ENCODE data around the gene TMEM35B. TPM values are rescaled to one million over a fixed set of nuclear protein-coding genes. Genes with fewer than 3 reads are reported as not detected.
"Not testable (repeated sequence)": the region's sequence is repeated elsewhere in the genome, so short reads cannot be mapped to it uniquely, and the experiment has no call there.

The TMEM35B gene
- total RNA-seq, 1 donor from 2014 or later, result 15.6 TPM

GRCh38 chr1:34965597-34965996, 19.6 kb downstream of the TMEM35B start:
- Mint-ChIP-seq H3K4me3 (ENCODE audit: unreplicated experiment) (no peak overlapping the region), H3K36me3 (ENCODE audit: low read depth, unreplicated experiment) (no peaks in the 10 kb centered on the region), H3K4me1 (ENCODE audit: low read depth, unreplicated experiment) (no peaks in the 10 kb centered on the region), H3K27ac (ENCODE audit: unreplicated experiment) (no peak overlapping the region), H3K27me3 (ENCODE audit: low read depth, unreplicated experiment) (peaks cover 2% of the 10 kb centered on the region), H3K9me3 (ENCODE audit: unreplicated experiment) (peaks cover 3% of the 10 kb centered on the region)
- Histone ChIP-seq H2AFZ (ENCODE audit: low read depth, low read length) (no peak overlapping the region), H3K36me3 (ENCODE audit: insufficient read depth, low read length) (no peaks in the 10 kb centered on the region), H3K79me2 (ENCODE audit: insufficient read depth, low read length) (no peaks in the 10 kb centered on the region), H3K4me2 (ENCODE audit: low read length) (no peak overlapping the region), H3K27ac (ENCODE audit: low read depth, low read length) (no peak overlapping the region), H3K4me1 (ENCODE audit: insufficient read depth, low read length) (no peaks in the 10 kb centered on the region), H3K27me3 (ENCODE audit: insufficient read depth, low read length) (peaks cover 4% of the 10 kb centered on the region), H3K9ac (ENCODE audit: low read length) (no peak overlapping the region), H3K4me3 (ENCODE audit: insufficient read depth, low read depth, low read length) (no peak overlapping the region), H4K20me1 (ENCODE audit: insufficient read depth, low read length) (no peaks in the 10 kb centered on the region), H3K9me3 (ENCODE audit: insufficient read depth, low read depth, low read length) (no peaks in the 10 kb centered on the region)
- no peak for DNase-seq (ENCODE audit: low read depth)
- TF ChIP-seq EZH2 (IDR thresholded peaks at IDR 0.05; ENCODE audit: insufficient read depth, low read length), result no peak
- TF ChIP-seq CTCF (IDR thresholded peaks at IDR 0.05; ENCODE audit: insufficient read depth, low read depth, low read length), result no peak
- FAIRE-seq, result no peak

- Mint-ChIP-seq H3K9me3 (ENCODE audit: unreplicated experiment) (no peaks in the 10 kb centered on the region), H3K27ac (ENCODE audit: unreplicated experiment) (no peak overlapping the region), H3K27me3 (ENCODE audit: low read depth, unreplicated experiment) (peaks cover 3% of the 10 kb centered on the region), H3K36me3 (ENCODE audit: low read depth, unreplicated experiment) (no peaks in the 10 kb centered on the region), H3K4me3 (ENCODE audit: unreplicated experiment) (no peak overlapping the region), H3K4me1 (ENCODE audit: low read depth, unreplicated experiment) (no peaks in the 10 kb centered on the region)
- Histone ChIP-seq H3K79me2 (ENCODE audit: insufficient read depth, low read length) (no peaks in the 10 kb centered on the region), H3K9me3 (ENCODE audit: insufficient read depth, low read depth, low read length) (no peaks in the 10 kb centered on the region), H3K4me2 (ENCODE audit: low read length) (no peak overlapping the region), H3K27ac (ENCODE audit: low read depth, low read length) (no peak overlapping the region), H3K27me3 (ENCODE audit: insufficient read depth, low read length) (no peaks in the 10 kb centered on the region), H3K4me1 (ENCODE audit: insufficient read depth, low read length) (no peaks in the 10 kb centered on the region), H2AFZ (ENCODE audit: low read depth, low read length) (no peak overlapping the region), H3K4me3 (ENCODE audit: insufficient read depth, low read depth, low read length) (no peak overlapping the region), H3K9ac (ENCODE audit: low read length) (no peak overlapping the region), H3K36me3 (ENCODE audit: insufficient read depth, low read length) (no peaks in the 10 kb centered on the region), H4K20me1 (ENCODE audit: insufficient read depth, low read length) (no peaks in the 10 kb centered on the region)
- TF ChIP-seq EZH2 (IDR thresholded peaks at IDR 0.05; ENCODE audit: insufficient read depth, low read length), result no peak
- TF ChIP-seq CTCF (IDR thresholded peaks at IDR 0.05; ENCODE audit: insufficient read depth, low read depth, low read length), result no peak
- no peak for DNase-seq (ENCODE audit: low read depth)
- FAIRE-seq, result no peak
Measured at GRCh38 chr1:34950428-34950827, 34.7 kb downstream of the TMEM35B start.

GRCh38 chr1:34948739-34949138, 36.4 kb downstream of the TMEM35B start:
- not testable (repeated sequence) for H3K36me3 Mint-ChIP-seq (ENCODE audit: low read depth, unreplicated experiment); H3K79me2 ChIP-seq (ENCODE audit: insufficient read depth, low read length); H4K20me1 ChIP-seq (ENCODE audit: insufficient read depth, low read length); H3K4me2 ChIP-seq (ENCODE audit: low read length); H3K9me3 ChIP-seq (ENCODE audit: insufficient read depth, low read depth, low read length); H2AFZ ChIP-seq (ENCODE audit: low read depth, low read length); H3K9ac ChIP-seq (ENCODE audit: low read length); H3K4me3 ChIP-seq (ENCODE audit: insufficient read depth, low read depth, low read length); H3K36me3 ChIP-seq (ENCODE audit: insufficient read depth, low read length); H3K4me1 Mint-ChIP-seq (ENCODE audit: low read depth, unreplicated experiment); DNase-seq (ENCODE audit: low read depth); FAIRE-seq; H3K27me3 Mint-ChIP-seq (ENCODE audit: low read depth, unreplicated experiment); H3K9me3 Mint-ChIP-seq (ENCODE audit: unreplicated experiment); H3K27ac ChIP-seq (ENCODE audit: low read depth, low read length); H3K27me3 ChIP-seq (ENCODE audit: insufficient read depth, low read length); H3K4me1 ChIP-seq (ENCODE audit: insufficient read depth, low read length); H3K27ac Mint-ChIP-seq (ENCODE audit: unreplicated experiment); H3K4me3 Mint-ChIP-seq (ENCODE audit: unreplicated experiment)

- not testable (repeated sequence) for H3K27me3 Mint-ChIP-seq (ENCODE audit: low read depth, unreplicated experiment); H3K4me1 Mint-ChIP-seq (ENCODE audit: low read depth, unreplicated experiment); H4K20me1 ChIP-seq (ENCODE audit: insufficient read depth, low read length); H2AFZ ChIP-seq (ENCODE audit: low read depth, low read length); DNase-seq (ENCODE audit: low read depth); H3K4me2 ChIP-seq (ENCODE audit: low read length); H3K27ac ChIP-seq (ENCODE audit: low read depth, low read length); H3K9ac ChIP-seq (ENCODE audit: low read length); H3K27ac Mint-ChIP-seq (ENCODE audit: unreplicated experiment); H3K4me3 ChIP-seq (ENCODE audit: insufficient read depth, low read depth, low read length); H3K9me3 Mint-ChIP-seq (ENCODE audit: unreplicated experiment); H3K79me2 ChIP-seq (ENCODE audit: insufficient read depth, low read length); FAIRE-seq; H3K9me3 ChIP-seq (ENCODE audit: insufficient read depth, low read depth, low read length); H3K27me3 ChIP-seq (ENCODE audit: insufficient read depth, low read length); H3K4me3 Mint-ChIP-seq (ENCODE audit: unreplicated experiment); H3K36me3 ChIP-seq (ENCODE audit: insufficient read depth, low read length); H3K4me1 ChIP-seq (ENCODE audit: insufficient read depth, low read length); H3K36me3 Mint-ChIP-seq (ENCODE audit: low read depth, unreplicated experiment)
Measured at GRCh38 chr1:34947641-34948314, 37.4 kb downstream of the TMEM35B start.

Measured in astrocyte (in vitro differentiated cells and primary cell).